A673 (cell line): ENCODE results near the gene CACNA2D3. TPM values are rescaled to one million over a fixed set of nuclear protein-coding genes. Genes with fewer than 3 reads are reported as not detected.

Experiments
- BruUV-seq: library from RNA; stranded (reverse); fragments of 400-500 nt; replicated peaks from 2 replicates; lab custom pipeline; 2021; lab: Mats Ljungman, UMichigan
- CTCF ChIA-PET: fragments of 300-600 bp; sonication (Branson Sonifier 250); formaldehyde crosslinking; loops from one replicate; lab custom pipeline; 2022; ENCODE audit warnings: antibody characterized with exemption; lab: Charles Lee
- POLR2A ChIA-PET: fragments of 300-600 bp; sonication (Branson Sonifier 250); formaldehyde crosslinking; loops from one replicate; lab custom pipeline; 2022; ENCODE audit warnings: antibody characterized with exemption; ENCODE audit not compliant: low non-redundant PET; lab: Charles Lee
- DNase-seq: peaks from one replicate; pipeline ENCODE4 v3.0.0-alpha.2; 2015; ENCODE audit warnings: low spot score
- H3K27ac ChIP-seq: fragments of 200-600 bp; sonication (generic); 2 replicates; pipeline ENCODE4 v1.5.1; 2016; ENCODE audit warnings: mixed run types, low read depth, mild to moderate bottlenecking, mixed read lengths, antibody characterized with exemption, low read length; ENCODE audit not compliant: poor library complexity, severe bottlenecking
- H3K27me3 ChIP-seq: fragments of 200-600 bp; sonication (generic); replicated peaks from 2 replicates; pipeline ENCODE4 v1.6.1; 2017; ENCODE audit warnings: mixed run types, low read depth, mild to moderate bottlenecking, mixed read lengths, antibody characterized with exemption, low read length; ENCODE audit not compliant: insufficient read depth, poor library complexity
- H3K36me3 ChIP-seq: fragments of 200-600 bp; sonication (generic); 2 replicates; pipeline ENCODE4 v1.6.1; 2016; ENCODE audit warnings: mixed run types, mild to moderate bottlenecking, mixed read lengths, antibody characterized with exemption, low read length; ENCODE audit not compliant: insufficient read depth, poor library complexity, severe bottlenecking
- H3K4me1 ChIP-seq: fragments of 200-600 bp; sonication (generic); 2 replicates; pipeline ENCODE4 v1.6.1; 2017; ENCODE audit warnings: mixed run types, mild to moderate bottlenecking, mixed read lengths, antibody characterized with exemption, low read length; ENCODE audit not compliant: insufficient read depth, poor library complexity, severe bottlenecking
- H3K4me3 ChIP-seq: fragments of 200-600 bp; sonication (generic); 2 replicates; pipeline ENCODE4 v1.5.1; 2016; ENCODE audit warnings: low read depth, mixed run types, mild to moderate bottlenecking, mixed read lengths, low read length; ENCODE audit not compliant: poor library complexity, severe bottlenecking
- H3K9me3 ChIP-seq: fragments of 200-600 bp; sonication (generic); 2 replicates; pipeline ENCODE4 v1.6.1; 2016; ENCODE audit warnings: mixed run types, low read depth, mild to moderate bottlenecking, mixed read lengths, antibody characterized with exemption, low read length; ENCODE audit not compliant: poor library complexity, severe bottlenecking
- CTCF ChIP-seq: fragments of 300-800, 200-600 bp; sonication (generic); conservative IDR thresholded peaks from 2 replicates; pipeline ENCODE4 v1.5.1; 2017; ENCODE audit warnings: low read depth, mild to moderate bottlenecking, antibody characterized with exemption, low read length, moderate library complexity, mixed read lengths
- EZH2 ChIP-seq: fragments of 200-600 bp; sonication (generic); IDR thresholded peaks from 2 replicates; pipeline ENCODE4 v1.6.1; 2017; ENCODE audit warnings: borderline replicate concordance, low read depth, mild to moderate bottlenecking, mixed read lengths, antibody characterized with exemption, low read length; ENCODE audit not compliant: poor library complexity, severe bottlenecking
- intact Hi-C: fragments of 100-400 bp; cut with micrococcal nuclease; formaldehyde crosslinking; loops from one replicate; pipeline ENCODE4 v1.10.0; 2022; ENCODE audit not compliant: unreplicated experiment
- total RNA-seq: library from RNA; stranded (reverse); gene quantifications from 2 replicates; pipeline ENCODE4 v1.2.3, GENCODE V29; 2021

CACNA2D3 gene
- total RNA-seq, 1 experiment from 2014 or later, result not detected

GRCh38 chr3:54506603-54507002, 384.3 kb downstream of the CACNA2D3 start:
- no peak for TF ChIP-seq CTCF
- TF ChIP-seq EZH2, result no peak
- POLR2A ChIA-PET, result no interaction called here
- no peak overlapping the region for H3K27ac ChIP-seq
- DNase-seq, result no peak
- CTCF ChIA-PET, result no interaction called here
- H3K4me1 ChIP-seq, result no peaks in the 10 kb centered on the region
- no peaks in the 10 kb centered on the region for H3K9me3 ChIP-seq
- intact Hi-C loops, result no loop called here
- H3K27me3 ChIP-seq, result no peaks in the 10 kb centered on the region
- no TSS peak for BruUV-seq
- no peak overlapping the region for H3K4me3 ChIP-seq
- H3K36me3 ChIP-seq, result no peaks in the 10 kb centered on the region

- H3K27ac ChIP-seq, result no peak overlapping the region
- POLR2A ChIA-PET, result no interaction called here
- no peak for DNase-seq
- intact Hi-C loops, result no loop called here
- no peaks in the 10 kb centered on the region for H3K9me3 ChIP-seq
- BruUV-seq, result no TSS peak
- CTCF ChIA-PET, result no interaction called here
- H3K36me3 ChIP-seq, result no peaks in the 10 kb centered on the region
- no peaks in the 10 kb centered on the region for H3K4me1 ChIP-seq
- no peak for TF ChIP-seq CTCF
- no peak for TF ChIP-seq EZH2
- H3K27me3 ChIP-seq, result no peaks in the 10 kb centered on the region
- no peak overlapping the region for H3K4me3 ChIP-seq
Observed at GRCh38 chr3:54507876-54508460, 385.6 kb downstream of the CACNA2D3 start.

GRCh38 chr3:54510506-54510905, 388.2 kb downstream of the CACNA2D3 start:
- CTCF ChIA-PET, result no interaction called here
- H3K27ac ChIP-seq, result no peak overlapping the region
- H3K36me3 ChIP-seq, result no peaks in the 10 kb centered on the region
- BruUV-seq, result no TSS peak
- no peaks in the 10 kb centered on the region for H3K27me3 ChIP-seq
- intact Hi-C loops, result no loop called here
- POLR2A ChIA-PET, result no interaction called here
- H3K9me3 ChIP-seq, result no peaks in the 10 kb centered on the region
- H3K4me1 ChIP-seq, result no peaks in the 10 kb centered on the region
- H3K4me3 ChIP-seq, result no peak overlapping the region
- no peak for TF ChIP-seq EZH2
- no peak for DNase-seq
